Measurements from ENCODE around the gene REEP6. TPM values are rescaled to one million over a fixed set of nuclear protein-coding genes. Genes with fewer than 3 reads are reported as not detected.
A peak's percentile ranks its signal among the peaks of the same experiment; 100 is the strongest.

REEP6 gene
- total RNA-seq, 1 donor from 2014 or later, result 16.6 TPM

GRCh38 chr19:1503089-1503924 is 12.3 kb downstream of the REEP6 start:
- peak; percentile 76 for TF ChIP-seq CTCF (IDR thresholded peaks at IDR 0.05; ENCODE audit: unreplicated experiment)
- H3K4me1 Mint-ChIP-seq (ENCODE audit: low read depth), result peaks cover 4% of the 10 kb centered on the region
- no peaks in the 10 kb centered on the region for H3K9me3 Mint-ChIP-seq (ENCODE audit: low read depth)
- no peak overlapping the region for H3K4me3 Mint-ChIP-seq (ENCODE audit: low read depth)
- H3K27me3 Mint-ChIP-seq, result peaks cover 24% of the 10 kb centered on the region
- peaks cover 2% of the 10 kb centered on the region for H3K36me3 Mint-ChIP-seq (ENCODE audit: insufficient read depth)
- no peak for DNase-seq (ENCODE audit: low spot score, unreplicated experiment)
- H3K27ac Mint-ChIP-seq, result no peak overlapping the region

DNA sequence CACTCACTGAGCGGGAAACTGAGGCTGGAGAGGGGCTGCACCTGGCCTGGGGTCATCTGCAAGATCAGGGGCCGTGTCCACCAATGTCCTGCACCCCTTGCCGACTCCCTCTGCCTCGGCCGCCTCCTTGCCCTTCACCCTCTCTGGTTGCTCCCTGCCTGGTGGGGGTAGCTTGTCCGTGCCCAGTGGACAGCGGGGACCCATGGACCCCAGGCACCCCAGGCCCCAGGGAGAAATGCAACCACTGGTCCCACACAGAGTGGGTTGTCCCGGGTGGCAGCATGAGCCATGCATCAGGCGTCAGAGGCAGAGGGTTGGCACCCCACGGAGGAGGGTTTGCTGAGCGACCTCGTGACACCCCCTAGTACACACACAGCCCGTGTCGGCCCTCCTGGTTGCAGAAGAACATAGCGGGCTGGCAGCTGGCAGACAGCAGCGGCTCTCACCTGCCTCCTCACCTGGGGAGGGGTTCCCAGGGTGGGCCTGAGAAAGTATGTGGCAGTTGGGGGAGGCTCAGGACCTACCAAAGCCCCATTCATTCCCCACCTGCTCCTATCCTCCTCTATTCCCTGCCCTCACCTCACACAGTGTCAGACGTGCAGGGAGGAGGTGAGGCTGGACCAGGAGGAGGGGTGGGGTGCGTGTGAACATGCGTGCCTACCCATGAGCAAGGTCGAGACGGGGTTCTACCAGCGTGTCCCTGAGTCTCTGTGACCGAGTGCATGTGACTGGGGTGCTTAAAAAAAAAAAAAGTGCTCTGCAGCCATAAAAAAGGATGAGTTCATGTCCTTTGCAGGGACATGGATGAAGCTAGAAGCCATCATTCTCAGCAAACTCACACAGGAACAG is 13.2 kb downstream of the REEP6 start:
- H3K4me1 Mint-ChIP-seq (ENCODE audit: low read depth), result peaks cover 4% of the 10 kb centered on the region
- H3K4me3 Mint-ChIP-seq (ENCODE audit: low read depth), result no peak overlapping the region
- H3K36me3 Mint-ChIP-seq (ENCODE audit: insufficient read depth), result peaks cover 2% of the 10 kb centered on the region
- TF ChIP-seq CTCF (IDR thresholded peaks at IDR 0.05; ENCODE audit: unreplicated experiment), result no peak
- no peak overlapping the region for H3K27ac Mint-ChIP-seq
- H3K27me3 Mint-ChIP-seq, result peaks cover 24% of the 10 kb centered on the region
- DNase-seq (ENCODE audit: low spot score, unreplicated experiment), result no peak
- no peaks in the 10 kb centered on the region for H3K9me3 Mint-ChIP-seq (ENCODE audit: low read depth)

DNA sequence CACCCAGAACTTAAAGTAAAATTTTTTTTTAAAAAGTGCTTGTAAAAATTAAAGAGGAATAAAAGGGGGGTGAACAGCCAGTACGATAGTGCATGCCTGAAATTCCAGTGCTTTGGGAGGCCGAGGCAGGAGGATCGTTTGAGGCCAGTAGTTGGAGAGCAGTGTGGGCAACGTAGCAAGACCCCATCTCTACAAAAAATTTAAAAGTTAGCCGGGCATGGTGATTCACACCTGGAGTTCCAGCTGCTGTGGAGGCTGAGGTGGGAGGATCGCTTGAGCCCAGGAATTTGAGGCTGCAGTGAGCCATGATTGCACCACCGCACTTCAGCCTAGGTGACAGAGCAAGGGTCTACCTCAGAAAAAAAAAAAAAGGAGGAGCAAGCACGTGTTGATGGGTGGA is 14.0 kb downstream of the REEP6 start:
- peaks cover 2% of the 10 kb centered on the region for H3K36me3 Mint-ChIP-seq (ENCODE audit: insufficient read depth)
- H3K4me3 Mint-ChIP-seq (ENCODE audit: low read depth), result no peak overlapping the region
- peaks cover 28% of the 10 kb centered on the region for H3K27me3 Mint-ChIP-seq
- no peak overlapping the region for H3K27ac Mint-ChIP-seq
- peaks cover 6% of the 10 kb centered on the region for H3K4me1 Mint-ChIP-seq (ENCODE audit: low read depth)
- no peak for TF ChIP-seq CTCF (IDR thresholded peaks at IDR 0.05; ENCODE audit: unreplicated experiment)
- H3K9me3 Mint-ChIP-seq (ENCODE audit: low read depth), result no peaks in the 10 kb centered on the region
- no peak for DNase-seq (ENCODE audit: low spot score, unreplicated experiment)

GRCh38 chr19:1505991-1506881 is 15.3 kb downstream of the REEP6 start:
- H3K4me3 Mint-ChIP-seq (ENCODE audit: low read depth), result no peak overlapping the region
- no peak for DNase-seq (ENCODE audit: low spot score, unreplicated experiment)
- H3K4me1 Mint-ChIP-seq (ENCODE audit: low read depth), result peaks cover 4% of the 10 kb centered on the region
- TF ChIP-seq CTCF (IDR thresholded peaks at IDR 0.05; ENCODE audit: unreplicated experiment), result no peak
- H3K27ac Mint-ChIP-seq, result no peak overlapping the region
- H3K9me3 Mint-ChIP-seq (ENCODE audit: low read depth), result no peaks in the 10 kb centered on the region
- H3K36me3 Mint-ChIP-seq (ENCODE audit: insufficient read depth), result peaks cover 2% of the 10 kb centered on the region
- H3K27me3 Mint-ChIP-seq, result peaks cover 38% of the 10 kb centered on the region
